TTC549 (cell line): ENCODE measurements around the gene HOMER3.

Source experiments
- FAIRE-seq: peaks from 2 replicates; lab custom pipeline; 2012; peaks lifted over from hg19 to GRCh38; lab: Jason Lieb, UNC

HOMER3 gene

GRCh38 chr19:18940769-18941627, at the start of gene HOMER3:
TSS of gene HOMER3 (minus strand) at chr19:18941217. CDS start at chr19:18938982, 2,235 bp downstream.
- FAIRE-seq: no peak

DNA sequence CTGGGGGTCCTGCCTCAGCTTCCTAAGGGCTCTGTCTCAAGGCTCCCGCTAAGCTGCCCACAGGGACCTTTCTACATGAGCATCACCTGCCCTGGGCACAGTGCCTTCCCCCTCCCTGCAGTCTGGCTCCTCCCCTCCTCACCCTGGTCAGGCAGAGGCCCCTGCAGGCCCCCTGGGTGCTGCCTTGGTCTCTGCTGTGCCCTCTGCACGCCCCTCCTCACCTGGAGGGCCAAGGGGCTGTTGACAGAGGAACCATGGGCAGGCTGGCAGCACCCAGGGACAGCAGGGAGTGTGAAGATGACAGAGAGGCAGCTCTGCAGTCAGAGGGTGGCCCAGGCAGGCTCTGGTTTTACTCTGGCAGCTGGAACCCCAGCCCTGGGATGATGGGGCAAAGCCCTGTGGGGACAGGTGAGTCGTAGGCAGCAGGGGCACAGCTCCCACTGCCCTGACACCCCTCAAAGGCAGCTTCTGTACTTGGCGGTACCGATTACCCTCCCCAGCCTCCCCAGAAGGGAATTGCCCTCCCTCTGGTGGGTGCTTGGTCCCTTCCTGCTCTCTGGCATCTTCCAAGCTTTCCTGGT, 49.2 kb upstream of the HOMER3 start:
- no peak for FAIRE-seq

- no peak for FAIRE-seq
These were observed 48.3 kb upstream of the HOMER3 start for GRCh38 chr19:18989316-18989715.

DNA sequence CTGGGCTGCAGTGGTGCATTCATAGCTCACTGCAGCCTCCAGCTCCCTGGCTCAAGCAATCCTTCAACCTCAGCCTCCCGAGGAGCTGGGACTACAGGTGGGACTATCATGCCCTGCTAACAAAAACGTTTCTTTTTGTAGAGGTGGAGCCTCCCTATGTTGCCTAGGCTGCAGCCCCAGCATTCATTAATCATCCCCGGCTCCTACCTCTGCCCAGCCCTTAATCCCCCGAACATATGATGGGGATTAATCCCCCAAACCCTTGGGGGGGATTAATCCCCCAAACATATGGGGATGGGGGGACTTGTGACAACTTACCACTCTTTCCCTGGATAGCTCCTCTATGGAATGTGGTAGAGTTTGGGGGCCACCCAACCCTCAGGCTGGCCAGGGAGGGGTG, 46.4 kb upstream of the HOMER3 start:
- FAIRE-seq: no peak

- FAIRE-seq: no peak
These were observed 44.2 kb upstream of the HOMER3 start for GRCh38 chr19:18985257-18985656.

- FAIRE-seq: no peak
These were observed 43.2 kb upstream of the HOMER3 start for GRCh38 chr19:18984251-18984650.

DNA sequence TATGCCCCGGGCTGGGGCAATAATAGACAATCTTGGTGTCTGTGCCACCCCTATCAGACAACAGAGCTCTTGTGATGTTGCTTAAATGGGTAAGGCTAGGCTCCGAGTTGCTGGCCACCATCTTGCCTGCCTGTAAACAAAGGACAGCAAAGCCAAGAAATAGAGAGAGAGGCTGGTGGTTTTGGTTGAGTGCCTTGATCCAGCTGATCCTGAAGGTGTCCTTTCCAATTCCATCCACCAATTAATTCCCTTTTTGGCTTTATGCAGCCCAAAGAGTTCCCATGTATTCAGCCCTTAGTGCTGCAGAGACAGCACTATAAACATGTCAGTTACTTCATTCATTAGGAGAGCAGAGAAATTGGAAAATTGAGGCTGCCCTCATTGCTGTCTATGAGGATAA, 41.7 kb upstream of the HOMER3 start:
- no peak for FAIRE-seq

DNA sequence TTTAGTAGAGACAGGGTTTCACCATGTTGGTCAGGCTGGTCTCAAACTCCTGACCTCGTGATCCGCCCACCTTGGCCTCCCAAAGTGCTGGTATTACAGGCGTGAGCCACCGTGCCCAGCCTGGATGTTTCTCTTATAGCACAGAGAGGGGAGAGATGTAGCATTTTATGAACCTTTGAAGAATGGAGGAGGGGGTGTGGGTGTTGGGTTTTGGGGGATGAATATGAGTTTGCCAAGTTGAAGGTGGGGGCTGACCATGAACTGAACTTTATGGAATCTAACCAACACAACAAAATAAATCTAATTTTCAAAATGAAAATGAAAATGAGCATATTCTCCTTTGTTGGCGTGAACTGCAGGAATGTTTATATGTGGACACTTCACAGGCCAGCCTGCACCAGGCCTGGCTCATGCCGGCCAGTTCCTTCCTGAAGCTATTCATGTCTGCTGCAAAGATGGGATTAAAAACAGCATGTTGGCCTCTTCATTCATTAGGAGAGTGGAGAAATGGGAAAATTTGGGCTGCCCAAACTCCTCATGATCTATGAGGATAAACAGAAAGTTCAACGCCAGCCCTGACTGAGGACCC, 39.5 kb upstream of the HOMER3 start:
- FAIRE-seq: no peak

DNA sequence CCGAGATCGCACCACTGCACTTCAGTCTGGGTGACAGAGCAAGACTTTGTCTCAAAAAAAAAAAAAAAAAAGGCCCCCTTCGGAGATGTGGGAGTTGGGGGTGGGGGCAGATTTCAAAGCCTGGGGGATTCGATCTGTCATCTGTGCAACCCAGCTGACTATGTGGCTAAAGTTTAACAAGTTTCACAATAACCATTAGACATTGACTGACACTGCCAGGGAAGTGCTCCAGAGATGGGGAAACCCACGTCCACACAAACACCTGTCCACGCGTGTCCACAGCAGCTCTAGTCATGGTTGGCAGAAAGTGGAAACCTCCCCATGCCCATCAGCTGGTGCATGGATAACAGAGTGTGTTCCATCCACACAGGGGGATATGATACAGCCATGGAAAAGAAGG, 37.6 kb upstream of the HOMER3 start:
- FAIRE-seq: no peak

DNA sequence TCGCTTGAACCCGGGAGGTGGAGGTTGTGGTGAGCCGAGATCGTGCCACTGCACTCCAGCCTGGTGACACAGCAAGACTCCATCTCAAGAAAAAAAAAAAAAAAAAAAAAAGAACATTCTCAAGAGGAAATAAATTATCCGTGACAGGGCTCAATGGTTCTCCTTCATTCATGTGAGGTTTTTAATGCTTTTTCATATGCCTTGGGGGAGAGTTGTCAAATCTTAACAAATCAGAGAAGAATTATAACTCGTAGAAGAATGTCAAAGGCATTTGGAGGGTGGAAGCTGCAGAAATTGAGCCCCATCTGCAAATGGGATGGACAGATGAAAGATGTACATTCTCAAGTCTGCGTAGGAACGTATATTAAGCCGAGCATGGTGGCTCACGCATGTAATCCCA, 34.9 kb upstream of the HOMER3 start:
- FAIRE-seq: no peak

GRCh38 chr19:18975011-18975410, 34.0 kb upstream of the HOMER3 start:
- no peak for FAIRE-seq

GRCh38 chr19:18972851-18973250, 31.8 kb upstream of the HOMER3 start:
- FAIRE-seq: no peak

GRCh38 chr19:18972301-18972811, 31.3 kb upstream of the HOMER3 start:
- no peak for FAIRE-seq

DNA sequence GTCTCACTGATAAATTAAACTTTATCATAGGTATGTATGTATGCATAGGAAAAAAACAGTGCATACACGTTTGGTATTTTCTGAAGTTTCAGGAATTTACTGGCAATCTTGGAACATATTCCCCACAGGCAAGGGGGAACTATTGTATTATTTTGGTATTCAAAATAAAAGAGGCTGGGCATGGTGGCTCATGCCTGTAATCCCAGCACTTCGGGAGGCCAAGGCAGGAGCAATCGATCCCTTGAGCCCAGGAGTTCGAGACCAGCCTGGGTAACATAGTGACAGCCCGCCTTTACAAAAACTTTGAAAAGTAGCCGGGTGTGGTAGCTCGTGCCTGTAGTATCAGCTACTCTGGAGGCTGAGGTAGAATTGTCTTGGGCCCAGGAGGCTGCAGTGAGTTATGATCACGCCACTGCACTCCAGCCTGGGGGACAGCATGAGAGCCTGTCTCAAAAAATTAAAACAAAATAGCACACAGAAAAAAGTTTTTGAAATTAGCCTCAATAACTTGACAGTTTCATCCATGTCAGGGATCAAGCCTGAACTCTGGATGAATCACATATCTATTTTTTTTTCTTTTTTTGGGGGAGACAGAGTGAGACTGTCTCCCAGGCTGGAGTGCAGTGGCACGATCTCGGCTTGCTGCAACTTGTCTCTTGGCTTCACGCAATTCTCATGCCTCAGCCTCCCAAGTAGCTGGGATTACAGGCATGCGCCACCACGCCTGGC, 29.1 kb upstream of the HOMER3 start:
- no peak for FAIRE-seq

DNA sequence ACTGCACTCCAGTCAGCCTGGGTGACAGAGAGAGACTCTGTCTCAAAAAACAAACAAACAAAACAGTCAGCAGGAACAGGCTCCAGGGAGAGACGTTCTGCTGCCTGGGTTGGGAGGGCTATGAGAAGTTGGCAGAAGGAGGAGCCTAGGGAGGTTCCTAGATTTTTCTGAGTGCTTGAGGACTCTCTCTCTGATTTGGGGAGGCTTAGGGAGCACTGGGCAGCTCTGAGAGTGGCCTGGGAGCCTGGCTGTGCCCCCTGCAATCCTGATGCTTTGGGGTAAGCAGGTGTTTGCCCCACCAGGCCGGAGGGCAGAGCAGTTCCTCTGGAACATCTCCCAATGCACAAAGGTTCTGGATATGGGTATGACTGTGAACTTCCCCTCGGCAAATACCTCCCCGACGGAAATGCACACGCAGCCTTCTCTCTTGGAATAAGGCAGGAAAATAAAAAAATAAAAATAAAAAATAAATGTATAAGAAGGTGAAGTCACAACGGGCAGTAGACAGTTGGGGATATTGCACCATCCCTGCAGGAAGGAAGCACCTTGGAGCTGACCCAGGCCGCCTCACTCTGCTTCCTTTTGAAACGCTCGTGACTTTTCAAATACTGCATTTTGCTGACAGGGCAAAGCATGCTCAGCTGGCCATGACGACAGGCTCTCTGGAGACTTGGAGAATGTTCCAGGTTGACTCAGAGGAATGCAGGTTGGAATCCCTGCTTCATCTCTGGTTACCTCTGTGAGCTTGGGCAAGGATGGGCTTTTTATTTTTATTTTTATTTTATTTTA, 26.5 kb upstream of the HOMER3 start:
- FAIRE-seq: no peak

- no peak for FAIRE-seq
These were observed 25.3 kb upstream of the HOMER3 start for GRCh38 chr19:18966307-18966706.

- FAIRE-seq: no peak
These were observed 23.1 kb upstream of the HOMER3 start for GRCh38 chr19:18964121-18964520.

DNA sequence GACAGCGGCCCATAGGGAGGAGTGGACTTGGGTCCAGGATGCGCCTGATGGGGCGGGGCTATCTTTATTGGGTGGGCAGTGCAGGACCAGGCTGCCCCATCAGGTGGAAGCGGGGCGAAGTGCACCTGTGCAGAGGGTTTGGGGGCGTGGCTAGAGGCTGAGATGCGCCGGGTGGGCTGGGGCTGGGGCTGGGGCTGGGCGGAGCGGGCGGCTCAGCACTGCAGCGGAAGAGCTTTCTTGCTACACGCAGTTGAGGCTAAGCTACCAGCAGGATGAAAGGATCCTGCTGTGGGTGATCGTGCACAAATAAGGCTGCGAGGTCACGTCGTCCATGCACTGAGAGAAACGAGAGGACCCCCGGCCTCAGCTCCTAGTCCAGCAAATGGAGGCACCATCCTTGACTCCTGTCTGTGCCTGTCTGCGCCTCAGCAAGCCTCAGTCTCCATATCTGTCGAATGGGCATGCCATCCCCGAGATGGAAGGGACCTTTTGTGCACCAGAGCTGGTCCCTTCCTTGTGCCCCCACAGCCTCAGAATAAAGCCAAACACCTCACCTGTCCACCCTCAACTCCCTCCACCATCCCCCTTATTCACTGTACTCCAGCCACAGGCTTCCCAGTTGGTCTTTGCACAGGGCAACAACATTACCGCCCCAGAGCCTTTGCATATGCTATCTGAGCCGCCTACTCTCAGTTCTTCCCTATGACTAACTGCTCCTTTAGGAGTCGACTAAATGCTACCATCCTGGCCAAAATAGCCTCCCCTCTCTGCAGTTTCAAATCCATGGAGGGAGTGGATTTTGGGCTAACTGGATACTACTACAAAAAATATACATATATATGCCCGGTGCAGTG, 21.0 kb upstream of the HOMER3 start:
- FAIRE-seq: no peak

GRCh38 chr19:18960370-18960769, 19.4 kb upstream of the HOMER3 start:
- FAIRE-seq: no peak

- no peak for FAIRE-seq
These were observed 14.0 kb upstream of the HOMER3 start for GRCh38 chr19:18955042-18955441.

DNA sequence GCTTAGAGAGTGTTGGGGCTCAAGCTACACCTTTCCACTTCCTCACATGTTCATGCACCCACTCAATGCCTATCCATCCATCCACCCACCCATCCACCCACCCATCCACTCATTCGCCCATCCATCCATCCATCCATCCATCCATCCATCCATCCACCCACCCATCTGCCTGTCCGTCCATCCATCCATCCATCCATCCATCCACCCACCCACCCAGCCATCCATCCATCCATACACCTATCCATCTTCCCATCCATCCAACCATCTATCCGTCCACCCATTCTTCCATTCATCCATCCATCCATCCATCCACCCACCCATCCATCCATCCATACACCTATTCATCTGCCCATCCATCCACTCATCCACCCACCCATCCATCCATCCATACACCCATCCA, 13.1 kb upstream of the HOMER3 start:
- no peak for FAIRE-seq
